Astrocyte (in vitro differentiated cells and primary cell): ENCODE data around the gene FTO. TPM values are rescaled to one million over a fixed set of nuclear protein-coding genes. Genes with fewer than 3 reads are reported as not detected.
A peak's percentile ranks its signal among the peaks of the same experiment; 100 is the strongest.

ENCODE experiments used
- DNase-seq: peaks from one replicate; pipeline ENCODE4 v3.0.0-alpha.2; 2010; ENCODE audit warnings: low read depth
- FAIRE-seq: peaks from 2 replicates; lab custom pipeline; 2011; peaks lifted over from hg19 to GRCh38; lab: Jason Lieb, UNC
- H2AFZ ChIP-seq: 2 replicates; pipeline ENCODE4 v1.6.0; 2012; ENCODE audit warnings: low read depth, low read length, inconsistent platforms
- H3K27ac ChIP-seq: 2 replicates; pipeline ENCODE4 v1.5.1; 2011; ENCODE audit warnings: low read depth, low read length, inconsistent platforms
- H3K27me3 ChIP-seq: 2 replicates; pipeline ENCODE4 v1.6.0; 2011; ENCODE audit warnings: low read length, inconsistent platforms; ENCODE audit not compliant: insufficient read depth
- H3K36me3 ChIP-seq: 2 replicates; pipeline ENCODE4 v1.5.1; 2011; ENCODE audit warnings: low read length, inconsistent platforms; ENCODE audit not compliant: insufficient read depth
- H3K4me1 ChIP-seq: 2 replicates; pipeline ENCODE4 v1.5.1; 2011; ENCODE audit warnings: low read length, inconsistent platforms; ENCODE audit not compliant: insufficient read depth
- H3K4me2 ChIP-seq: 2 replicates; pipeline ENCODE4 v1.6.0; 2012; ENCODE audit warnings: low read length, inconsistent platforms
- H3K4me3 ChIP-seq: 2 replicates; pipeline ENCODE4 v1.5.1; 2011; ENCODE audit warnings: low read depth, mild to moderate bottlenecking, low read length, inconsistent platforms; ENCODE audit not compliant: insufficient read depth
- H3K79me2 ChIP-seq: 2 replicates; pipeline ENCODE4 v1.6.0; 2012; ENCODE audit warnings: mild to moderate bottlenecking, low read length, inconsistent platforms; ENCODE audit not compliant: insufficient read depth
- H3K9ac ChIP-seq: 2 replicates; pipeline ENCODE4 v1.6.0; 2012; ENCODE audit warnings: mild to moderate bottlenecking, low read length, inconsistent platforms
- H3K9me3 ChIP-seq: 2 replicates; pipeline ENCODE4 v1.5.1; 2012; ENCODE audit warnings: low read depth, mild to moderate bottlenecking, low read length, inconsistent platforms; ENCODE audit not compliant: insufficient read depth
- H4K20me1 ChIP-seq: 2 replicates; pipeline ENCODE4 v1.6.0; 2012; ENCODE audit warnings: low read length, inconsistent platforms; ENCODE audit not compliant: insufficient read depth
- H3K27ac Mint-ChIP-seq: one replicate; pipeline ENCODE4 v1.8.0; 2021; ENCODE audit warnings: mild to moderate bottlenecking, mixed read lengths; ENCODE audit not compliant: unreplicated experiment
- H3K27me3 Mint-ChIP-seq: one replicate; pipeline ENCODE4 v1.8.0; 2021; ENCODE audit warnings: low read depth, mixed read lengths; ENCODE audit not compliant: unreplicated experiment
- H3K36me3 Mint-ChIP-seq: one replicate; pipeline ENCODE4 v1.8.0; 2021; ENCODE audit warnings: low read depth, mixed read lengths; ENCODE audit not compliant: unreplicated experiment
- H3K4me1 Mint-ChIP-seq: one replicate; pipeline ENCODE4 v1.8.0; 2021; ENCODE audit warnings: low read depth, mixed read lengths; ENCODE audit not compliant: unreplicated experiment
- H3K4me3 Mint-ChIP-seq: one replicate; pipeline ENCODE4 v1.8.0; 2021; ENCODE audit warnings: mild to moderate bottlenecking, moderate library complexity, mixed read lengths; ENCODE audit not compliant: unreplicated experiment
- H3K9me3 Mint-ChIP-seq: one replicate; pipeline ENCODE4 v1.8.0; 2021; ENCODE audit warnings: mild to moderate bottlenecking, mixed read lengths; ENCODE audit not compliant: unreplicated experiment
- CTCF ChIP-seq: IDR thresholded peaks from 2 replicates; pipeline ENCODE4 v1.5.1; 2011; ENCODE audit warnings: low read depth, mild to moderate bottlenecking, inconsistent platforms, low read length, moderate library complexity; ENCODE audit not compliant: insufficient read depth
- EZH2 ChIP-seq: IDR thresholded peaks from 2 replicates; pipeline ENCODE4 v1.6.1; 2012; ENCODE audit warnings: mild to moderate bottlenecking, low read length, inconsistent platforms; ENCODE audit not compliant: insufficient read depth
- total RNA-seq: library from RNA; stranded (reverse); gene quantifications from 2 replicates; pipeline ENCODE4 v1.2.1, GENCODE V29; 2021

Gene FTO
- total RNA-seq, 1 donor from 2014 or later: 73.1 TPM

- Histone ChIP-seq H3K4me2 (no peak overlapping the region), H3K36me3 (peaks cover 2% of the 10 kb centered on the region), H3K27ac (no peak overlapping the region), H4K20me1 (peaks cover 9% of the 10 kb centered on the region), H2AFZ (no peak overlapping the region), H3K27me3 (no peaks in the 10 kb centered on the region), H3K4me3 (no peak overlapping the region), H3K4me1 (no peaks in the 10 kb centered on the region), H3K79me2 (peaks cover 13% of the 10 kb centered on the region), H3K9me3 (no peaks in the 10 kb centered on the region), H3K9ac (no peak overlapping the region)
- no peak for DNase-seq
- H3K27ac Mint-ChIP-seq: no peak overlapping the region
- peaks cover 3% of the 10 kb centered on the region for H3K9me3 Mint-ChIP-seq
- peaks cover 9% of the 10 kb centered on the region for H3K36me3 Mint-ChIP-seq
- TF ChIP-seq EZH2 (no peak), CTCF (no peak)
- FAIRE-seq: no peak
- peaks cover 8% of the 10 kb centered on the region for H3K4me1 Mint-ChIP-seq
- no peak overlapping the region for H3K4me3 Mint-ChIP-seq
- H3K27me3 Mint-ChIP-seq: no peaks in the 10 kb centered on the region
Observed at GRCh38 chr16:53836142-53836541, 132.2 kb downstream of the FTO start.

GRCh38 chr16:53836680-53837079 lies 132.7 kb downstream of the FTO start:
- Histone ChIP-seq H4K20me1 (peaks cover 7% of the 10 kb centered on the region), H3K4me1 (no peaks in the 10 kb centered on the region), H3K9ac (no peak overlapping the region), H2AFZ (no peak overlapping the region), H3K9me3 (no peaks in the 10 kb centered on the region), H3K27ac (no peak overlapping the region), H3K27me3 (no peaks in the 10 kb centered on the region), H3K79me2 (peaks cover 10% of the 10 kb centered on the region), H3K36me3 (peaks cover 2% of the 10 kb centered on the region), H3K4me2 (no peak overlapping the region), H3K4me3 (no peak overlapping the region)
- Mint-ChIP-seq H3K9me3 (peaks cover 3% of the 10 kb centered on the region), H3K4me3 (peak overlapping the region; percentile 3), H3K4me1 (peaks cover 8% of the 10 kb centered on the region), H3K27ac (no peak overlapping the region), H3K36me3 (peaks cover 3% of the 10 kb centered on the region), H3K27me3 (no peaks in the 10 kb centered on the region)
- FAIRE-seq (no peak), DNase-seq (no peak)
- TF ChIP-seq EZH2 (no peak), CTCF (no peak)

- H3K27me3 ChIP-seq: no peaks in the 10 kb centered on the region
- Mint-ChIP-seq H3K27me3 (no peaks in the 10 kb centered on the region), H3K36me3 (peaks cover 3% of the 10 kb centered on the region), H3K4me1 (peaks cover 8% of the 10 kb centered on the region), H3K27ac (peak overlapping the region; percentile 68), H3K9me3 (peaks cover 3% of the 10 kb centered on the region), H3K4me3 (no peak overlapping the region)
- H4K20me1 ChIP-seq: peaks cover 4% of the 10 kb centered on the region
- H3K4me1 ChIP-seq: no peaks in the 10 kb centered on the region
- H3K36me3 ChIP-seq: peaks cover 2% of the 10 kb centered on the region
- no peak overlapping the region for H3K4me3 ChIP-seq
- no peaks in the 10 kb centered on the region for H3K9me3 ChIP-seq
- no peak overlapping the region for H3K4me2 ChIP-seq
- peaks cover 10% of the 10 kb centered on the region for H3K79me2 ChIP-seq
- no peak for FAIRE-seq
- H3K9ac ChIP-seq: no peak overlapping the region
- H2AFZ ChIP-seq: no peak overlapping the region
- DNase-seq: no peak
- no peak overlapping the region for H3K27ac ChIP-seq
- no peak for TF ChIP-seq EZH2
- no peak for TF ChIP-seq CTCF
Observed at GRCh38 chr16:53837426-53837825, 133.5 kb downstream of the FTO start.
